ENCODE measurements around the gene TRIM13. TPM values are rescaled to one million over a fixed set of nuclear protein-coding genes. Genes with fewer than 3 reads are reported as not detected.

Gene TRIM13
- total and polyA plus RNA-seq, 2 donors (not counting 1 experiment from before 2014, with no cell fraction given), result 21.1 to 24.4 TPM

- no peaks in the 10 kb centered on the region for H4K20me1 ChIP-seq (ENCODE audit: control insufficient read depth, extremely low read depth, insufficient read depth, low read length)
- H3K4me3 ChIP-seq (replicated peaks in 1 of 4; ENCODE audit: control extremely low read depth in 1 of 4, insufficient read depth in 1 of 4, low read depth in 3 of 4, low read length in 4 of 4), result no peak overlapping the region
- no peak overlapping the region for H3K4me2 ChIP-seq (ENCODE audit: extremely low read depth, insufficient read depth, low read length)
- H2AFZ ChIP-seq (ENCODE audit: low read length), result no peak overlapping the region
- H3K9ac ChIP-seq (ENCODE audit: insufficient read depth, low read length), result no peak overlapping the region
- TF ChIP-seq EZH2 (IDR thresholded peaks at IDR 0.05; ENCODE audit: low read length, missing control alignments), result no peak
- TF ChIP-seq, protein P1, sequence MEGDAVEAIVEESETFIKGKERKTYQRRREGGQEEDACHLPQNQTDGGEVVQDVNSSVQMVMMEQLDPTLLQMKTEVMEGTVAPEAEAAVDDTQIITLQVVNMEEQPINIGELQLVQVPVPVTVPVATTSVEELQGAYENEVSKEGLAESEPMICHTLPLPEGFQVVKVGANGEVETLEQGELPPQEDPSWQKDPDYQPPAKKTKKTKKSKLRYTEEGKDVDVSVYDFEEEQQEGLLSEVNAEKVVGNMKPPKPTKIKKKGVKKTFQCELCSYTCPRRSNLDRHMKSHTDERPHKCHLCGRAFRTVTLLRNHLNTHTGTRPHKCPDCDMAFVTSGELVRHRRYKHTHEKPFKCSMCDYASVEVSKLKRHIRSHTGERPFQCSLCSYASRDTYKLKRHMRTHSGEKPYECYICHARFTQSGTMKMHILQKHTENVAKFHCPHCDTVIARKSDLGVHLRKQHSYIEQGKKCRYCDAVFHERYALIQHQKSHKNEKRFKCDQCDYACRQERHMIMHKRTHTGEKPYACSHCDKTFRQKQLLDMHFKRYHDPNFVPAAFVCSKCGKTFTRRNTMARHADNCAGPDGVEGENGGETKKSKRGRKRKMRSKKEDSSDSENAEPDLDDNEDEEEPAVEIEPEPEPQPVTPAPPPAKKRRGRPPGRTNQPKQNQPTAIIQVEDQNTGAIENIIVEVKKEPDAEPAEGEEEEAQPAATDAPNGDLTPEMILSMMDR (conservative IDR thresholded peaks at IDR 0.05 in 1 of 2, IDR thresholded peaks at IDR 0.05 in 1 of 2; ENCODE audit: low read depth in 1 of 2, low read length in 2 of 2), result no peak
- H3K36me3 ChIP-seq (ENCODE audit: control insufficient read depth, insufficient read depth, low read length), result no peaks in the 10 kb centered on the region
- no peaks in the 10 kb centered on the region for H3K4me1 ChIP-seq (ENCODE audit: control insufficient read depth, extremely low read depth, insufficient read depth, low read length)
- H3K9me3 ChIP-seq (ENCODE audit: control insufficient read depth, insufficient read depth, low read depth, low read length), result no peaks in the 10 kb centered on the region
- no peak for DNase-seq (ENCODE audit: low read depth in 2 of 2)
- no peaks in the 10 kb centered on the region for H3K79me2 ChIP-seq (ENCODE audit: control insufficient read depth, insufficient read depth, low read length)
- no peak overlapping the region for H3K27ac ChIP-seq (ENCODE audit: insufficient read depth, low read length)
- no peaks in the 10 kb centered on the region for H3K27me3 ChIP-seq (ENCODE audit: control insufficient read depth, insufficient read depth, low read length)
These were observed 43.3 kb upstream of the TRIM13 start for GRCh38 chr13:49953560-49953959.

DNA sequence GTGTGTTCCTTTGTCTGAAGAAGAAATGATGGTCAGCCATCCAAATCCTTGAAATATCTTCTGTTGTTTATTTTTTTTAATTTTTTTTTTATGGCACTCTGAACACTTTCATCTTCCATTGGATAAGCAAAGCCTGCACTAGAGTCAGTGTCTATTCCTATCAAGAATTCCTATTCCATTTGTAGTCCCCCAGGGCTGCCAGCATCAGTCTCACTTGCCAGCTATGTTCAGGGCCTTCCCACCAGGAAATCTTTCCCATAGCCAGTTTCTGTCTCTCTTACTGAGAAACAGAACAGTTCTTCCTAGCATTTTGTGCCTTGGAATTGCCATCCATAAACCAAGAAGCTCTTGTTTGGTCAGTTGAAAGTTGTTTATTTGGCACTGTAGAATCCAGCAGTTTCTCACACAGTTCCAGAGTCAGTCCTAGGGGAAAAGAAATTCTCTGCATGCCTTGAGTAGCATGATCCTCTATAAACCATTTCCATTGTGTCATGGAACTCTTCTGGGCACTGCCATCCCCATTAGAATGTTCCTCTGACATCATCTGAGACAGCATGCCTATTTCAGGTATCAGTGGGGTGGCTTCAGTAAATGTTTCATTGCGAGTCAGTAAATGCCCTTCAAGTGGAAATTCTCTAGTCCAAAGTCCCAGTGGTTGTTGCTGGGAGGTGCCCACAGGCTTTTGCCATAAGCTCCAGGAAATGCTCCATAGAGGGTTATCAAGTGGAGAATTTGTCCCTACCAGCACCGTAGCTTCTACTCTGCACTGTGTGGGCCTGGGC is 42.0 kb upstream of the TRIM13 start:
- TF ChIP-seq, protein P1 (conservative IDR thresholded peaks at IDR 0.05 in 1 of 2, IDR thresholded peaks at IDR 0.05 in 1 of 2; ENCODE audit: low read depth in 1 of 2, low read length in 2 of 2), result no peak
- no peak for TF ChIP-seq EZH2 (IDR thresholded peaks at IDR 0.05; ENCODE audit: low read length, missing control alignments)
- no peak overlapping the region for H3K27ac ChIP-seq (ENCODE audit: insufficient read depth, low read length)

DNA sequence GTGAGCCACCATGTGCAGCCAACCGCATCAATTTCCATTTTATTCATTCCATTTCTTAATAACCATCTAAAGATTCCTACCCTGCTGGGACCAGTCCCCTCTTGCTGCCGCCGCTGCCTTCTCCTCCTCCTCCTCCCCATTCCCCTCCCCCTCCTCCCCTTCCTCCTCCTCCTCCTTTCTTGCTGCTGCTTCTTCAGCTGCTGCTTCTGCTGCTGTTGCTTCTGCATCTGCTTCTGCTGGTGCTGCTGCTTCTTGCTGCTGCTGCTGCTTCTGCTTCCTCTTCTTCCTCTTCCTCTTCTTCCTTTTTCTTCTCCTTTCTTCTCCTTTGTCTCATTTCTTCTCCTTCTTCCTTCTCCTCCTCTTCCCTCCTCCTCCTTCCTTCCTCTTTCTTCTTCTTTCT is 40.7 kb upstream of the TRIM13 start:
- no peaks in the 10 kb centered on the region for H3K36me3 ChIP-seq (ENCODE audit: control insufficient read depth, insufficient read depth, low read length)
- no peak overlapping the region for H3K4me2 ChIP-seq (ENCODE audit: extremely low read depth, insufficient read depth, low read length)
- no peak overlapping the region for H3K4me3 ChIP-seq (replicated peaks in 1 of 4; ENCODE audit: control extremely low read depth in 1 of 4, insufficient read depth in 1 of 4, low read depth in 3 of 4, low read length in 4 of 4)
- no peaks in the 10 kb centered on the region for H3K79me2 ChIP-seq (ENCODE audit: control insufficient read depth, insufficient read depth, low read length)
- H3K4me1 ChIP-seq (ENCODE audit: control insufficient read depth, extremely low read depth, insufficient read depth, low read length), result no peaks in the 10 kb centered on the region
- H3K9ac ChIP-seq (ENCODE audit: insufficient read depth, low read length), result no peak overlapping the region
- no peak for DNase-seq (ENCODE audit: low read depth in 2 of 2)
- no peaks in the 10 kb centered on the region for H4K20me1 ChIP-seq (ENCODE audit: control insufficient read depth, extremely low read depth, insufficient read depth, low read length)
- no peak overlapping the region for H3K27ac ChIP-seq (ENCODE audit: insufficient read depth, low read length)
- H3K27me3 ChIP-seq (ENCODE audit: control insufficient read depth, insufficient read depth, low read length), result no peaks in the 10 kb centered on the region
- TF ChIP-seq EZH2 (IDR thresholded peaks at IDR 0.05; ENCODE audit: low read length, missing control alignments), result no peak
- TF ChIP-seq, protein P1 (conservative IDR thresholded peaks at IDR 0.05 in 1 of 2, IDR thresholded peaks at IDR 0.05 in 1 of 2; ENCODE audit: low read depth in 1 of 2, low read length in 2 of 2), result no peak
- no peak overlapping the region for H2AFZ ChIP-seq (ENCODE audit: low read length)
- no peaks in the 10 kb centered on the region for H3K9me3 ChIP-seq (ENCODE audit: control insufficient read depth, insufficient read depth, low read depth, low read length)

More for the DNA sequence above, 42.0 kb upstream of the TRIM13 start:
- H3K4me1 ChIP-seq (ENCODE audit: control insufficient read depth, extremely low read depth, insufficient read depth, low read length), result no peaks in the 10 kb centered on the region
- DNase-seq (ENCODE audit: low read depth in 2 of 2), result no peak
- H3K27me3 ChIP-seq (ENCODE audit: control insufficient read depth, insufficient read depth, low read length), result no peaks in the 10 kb centered on the region
- H4K20me1 ChIP-seq (ENCODE audit: control insufficient read depth, extremely low read depth, insufficient read depth, low read length), result no peaks in the 10 kb centered on the region
- H3K4me2 ChIP-seq (ENCODE audit: extremely low read depth, insufficient read depth, low read length), result no peak overlapping the region
- no peak overlapping the region for H3K4me3 ChIP-seq (replicated peaks in 1 of 4; ENCODE audit: control extremely low read depth in 1 of 4, insufficient read depth in 1 of 4, low read depth in 3 of 4, low read length in 4 of 4)
- H3K79me2 ChIP-seq (ENCODE audit: control insufficient read depth, insufficient read depth, low read length), result no peaks in the 10 kb centered on the region
- no peaks in the 10 kb centered on the region for H3K36me3 ChIP-seq (ENCODE audit: control insufficient read depth, insufficient read depth, low read length)
- no peak overlapping the region for H3K9ac ChIP-seq (ENCODE audit: insufficient read depth, low read length)
- H3K9me3 ChIP-seq (ENCODE audit: control insufficient read depth, insufficient read depth, low read depth, low read length), result no peaks in the 10 kb centered on the region
- H2AFZ ChIP-seq (ENCODE audit: low read length), result no peak overlapping the region

Measured in fibroblast of lung (primary cell).